A549 (cell line): ENCODE results near the gene CDC45. TPM values are rescaled to one million over a fixed set of nuclear protein-coding genes. Genes with fewer than 3 reads are reported as not detected.

ENCODE experiments used
- ATAC-seq, 2 experiments: fragments of 200-7000 bp in 1 of 2; fragments of >200 bp in 1 of 2; cut with Nextera tagmentation in 1 of 2; cut with Tn5 transposase in 1 of 2; 3 replicates each; pipeline versions ENCODE4 v1.8.0 to v1.9.1; 2018 to 2020; ENCODE audit warnings: mild to moderate bottlenecking in 1 of 2, moderate library complexity in 1 of 2
- CTCF ChIA-PET: fragments of 300-600 bp; sonication (Branson Sonifier 250); formaldehyde crosslinking; extraction: SDS; loops from one replicate; lab custom pipeline; 2021; ENCODE audit warnings: antibody characterized with exemption, inconsistent platforms; lab: Yijun Ruan, JAX
- POLR2A ChIA-PET: fragments of 350-600 bp; formaldehyde crosslinking; extraction: SDS; loops from one replicate; lab custom pipeline; 2021; ENCODE audit warnings: antibody characterized with exemption, inconsistent platforms; lab: Yijun Ruan, JAX
- DNase-seq, 2 experiments: peaks; one replicate each; pipeline versions ENCODE4 v3.0.0 to v3.0.0-alpha.2; 2011 to 2016; ENCODE audit warnings: low read depth in 1 of 2, low spot score in 1 of 2
- FAIRE-seq: peaks from 2 replicates; lab custom pipeline; 2011; peaks lifted over from hg19 to GRCh38; lab: Jason Lieb, UNC
- H3K27ac ChIP-seq, 2 experiments: fragments of >200 bp; sonication (Bioruptor Twin); formaldehyde crosslinking; 3 replicates each; pipeline ENCODE4 v1.5.1; 2016 to 2017
- H3K4me1 ChIP-seq: fragments of >200 bp; sonication (Bioruptor Twin); formaldehyde crosslinking; 3 replicates; pipeline ENCODE4 v1.6.1; 2016
- H3K4me2 ChIP-seq: fragments of >200 bp; sonication (Bioruptor Twin); formaldehyde crosslinking; 3 replicates; pipeline ENCODE4 v1.6.1; 2016
- H3K4me3 ChIP-seq: fragments of >200 bp; sonication (Bioruptor Twin); formaldehyde crosslinking; 3 replicates; pipeline ENCODE4 v1.5.1; 2016
- H3K9me3 ChIP-seq: fragments of >200 bp; sonication (Bioruptor Twin); formaldehyde crosslinking; 3 replicates; pipeline ENCODE4 v1.6.1; 2016
- CHD4 ChIP-seq: fragments of 200-600 bp; sonication (generic); IDR thresholded peaks from 2 replicates; pipeline ENCODE4 v1.6.1; 2016; ENCODE audit warnings: antibody characterized with exemption, mild to moderate bottlenecking, borderline replicate concordance
- CTCF ChIP-seq: fragments of >200 bp; sonication (Bioruptor Twin); formaldehyde crosslinking; IDR thresholded peaks from 3 replicates; pipeline ENCODE4 v1.5.1; 2016
- E2F6 ChIP-seq: IDR thresholded peaks from 2 replicates; pipeline ENCODE4 v1.6.1; 2012; ENCODE audit warnings: low read depth, borderline replicate concordance
- EHF ChIP-seq: fragments of 250-450 bp; sonication (Bioruptor Pico); IDR thresholded peaks from 2 replicates; pipeline ENCODE4 v1.5.0; 2020; ENCODE audit warnings: mild to moderate bottlenecking
- EP300 ChIP-seq, 2 experiments: fragments of >200 bp; sonication (Bioruptor Twin); formaldehyde crosslinking; IDR thresholded peaks; 2 replicates in 1 of 2; 3 replicates in 1 of 2; pipeline ENCODE4 v1.6.1; 2016 to 2017
- FOSL2 ChIP-seq, 2 experiments: fragments of 450-650 bp in 1 of 2; fragments of >200 bp in 1 of 2; sonication (Bioruptor Twin) in 1 of 2; formaldehyde crosslinking; IDR thresholded peaks; 2 replicates each; pipeline versions ENCODE4 v1.5.0 to v1.6.1; 2016 to 2020; ENCODE audit warnings: mild to moderate bottlenecking in 1 of 2, moderate library complexity in 1 of 2
- HOXA7 ChIP-seq: fragments of 250-450 bp; sonication (Bioruptor Pico); IDR thresholded peaks from 2 replicates; pipeline ENCODE4 v1.5.0; 2020; ENCODE audit warnings: mild to moderate bottlenecking, moderate library complexity
- HOXB13 ChIP-seq: fragments of 250-450 bp; sonication (Bioruptor Pico); IDR thresholded peaks from 2 replicates; pipeline ENCODE4 v1.5.0; 2020; ENCODE audit warnings: low read depth, mild to moderate bottlenecking, moderate library complexity
- JUN ChIP-seq, 2 experiments: fragments of >200 bp; sonication (Bioruptor Twin); formaldehyde crosslinking; IDR thresholded peaks; 2 replicates in 1 of 2; 3 replicates in 1 of 2; pipeline ENCODE4 v1.6.1; 2016 to 2017
- MAZ ChIP-seq: fragments of 150-350 bp; IDR thresholded peaks from 2 replicates; pipeline ENCODE4 v1.6.1; 2014; ENCODE audit warnings: antibody characterized with exemption, low read depth, low read length, borderline replicate concordance
- MYC ChIP-seq: IDR thresholded peaks from 2 replicates; pipeline ENCODE4 v1.6.1; 2012; ENCODE audit warnings: mild to moderate bottlenecking, inconsistent platforms, low read length, improper control_type of control experiment, borderline replicate concordance
- PHF8 ChIP-seq: fragments of 200-600 bp; sonication (generic); IDR thresholded peaks from 2 replicates; pipeline ENCODE4 v1.6.1; 2016; ENCODE audit warnings: low read depth, mild to moderate bottlenecking, antibody characterized with exemption, moderate library complexity, borderline replicate concordance
- RARB ChIP-seq: fragments of 250-450 bp; sonication (Bioruptor Pico); IDR thresholded peaks from 2 replicates; pipeline ENCODE4 v1.8.0; 2021; ENCODE audit warnings: mild to moderate bottlenecking, moderate library complexity
- REST ChIP-seq: fragments of 200-600 bp; sonication (generic); IDR thresholded peaks from 2 replicates; pipeline ENCODE4 v1.6.1; 2016; ENCODE audit warnings: antibody characterized with exemption, mild to moderate bottlenecking, moderate library complexity
- RFX5 ChIP-seq: fragments of 450-650 bp; IDR thresholded peaks from 2 replicates; pipeline ENCODE4 v1.7.1; 2014; ENCODE audit warnings: antibody characterized with exemption, mild to moderate bottlenecking, moderate library complexity
- RNF2 ChIP-seq: fragments of 200-600 bp; sonication (generic); IDR thresholded peaks from 2 replicates; pipeline ENCODE4 v1.6.1; 2016; ENCODE audit warnings: low read depth, mild to moderate bottlenecking, antibody characterized with exemption, moderate library complexity, borderline replicate concordance
- TP53 ChIP-seq: fragments of 250-450 bp; sonication (Bioruptor Pico); IDR thresholded peaks from 2 replicates; pipeline ENCODE4 v1.5.0; 2021; ENCODE audit warnings: mild to moderate bottlenecking, moderate library complexity
- ZSCAN20 ChIP-seq: fragments of 250-450 bp; sonication (Bioruptor Pico); IDR thresholded peaks from 2 replicates; pipeline ENCODE4 v1.8.0; 2022; ENCODE audit warnings: mild to moderate bottlenecking, moderate library complexity
- WGBS: methylation state at CpG from one replicate; pipeline ENCODE4 v1.1.6; 2017; ENCODE audit errors: missing lambda C conversion rate; 5-methylcytosine and 5-hydroxymethylcytosine counted together
- polyA plus RNA-seq, 4 experiments: library from polyadenylated mRNA; depleted of rRNA in 3 of 4; stranded (reverse); fragments of >200 nt; fragmentation: RNase III in 1 of 4; extraction: RNeasy Plus Mini Kit Qiagen cat#74134 plus additional on column Dnase treatment in 1 of 4; gene quantifications; 2 replicates in 3 of 4; 3 replicates in 1 of 4; pipeline ENCODE4 v1.2.3, GENCODE V29; 2011 to 2017
- TF ChIP-seq, protein P1 (sequence below): fragments of 250-450 bp; sonication (Bioruptor Pico); IDR thresholded peaks from 2 replicates; pipeline ENCODE4 v1.5.0; 2021; ENCODE audit warnings: mild to moderate bottlenecking, moderate library complexity, borderline replicate concordance

CDC45 gene
- polyA plus RNA-seq, 2 of the 4 experiments (the other 2 are of a cell fraction): 47.2 to 51.6 TPM

DNA sequence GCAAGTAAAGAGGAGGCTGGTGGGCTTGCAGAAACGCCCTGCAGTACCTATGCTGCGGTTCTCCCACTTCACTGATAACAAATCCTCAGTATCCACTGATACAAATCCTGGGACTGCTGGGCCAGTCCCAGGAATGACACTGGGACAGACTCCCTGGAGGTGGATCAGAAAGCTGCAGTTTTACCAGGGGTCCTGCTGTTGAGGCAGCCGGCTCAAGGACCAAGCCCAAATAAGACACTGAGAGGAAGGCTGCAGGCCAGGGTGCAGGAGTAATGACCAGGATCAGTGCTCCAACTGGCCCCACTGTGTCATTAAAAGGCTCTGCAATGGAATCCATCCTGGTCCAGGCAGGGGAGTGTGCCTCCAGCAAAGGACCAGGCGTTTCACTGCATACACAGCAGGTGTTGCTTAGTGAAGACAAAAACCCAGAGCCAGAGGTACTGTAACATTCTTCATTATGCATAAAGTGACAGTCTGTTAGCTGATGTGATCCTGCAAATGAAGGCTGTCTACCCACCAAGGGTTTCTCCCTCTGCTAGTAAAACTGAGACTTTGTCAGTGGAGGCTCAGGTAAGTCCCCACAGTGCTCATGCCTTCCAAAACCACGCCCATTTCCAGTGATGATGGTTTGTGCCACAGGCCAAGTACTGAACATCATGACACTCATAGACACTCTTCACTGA, 30.8 kb upstream of the CDC45 start:
- 93% methylated on average over 3 of the region's 5 CpGs for WGBS
- CTCF ChIA-PET: interaction anchor here (0.8 kb wide), 1 partner anchor 181 kb away, joined by 3 read pairs; no protein-coding TSS in a partner anchor

More for the DNA sequence above, 30.8 kb upstream of the CDC45 start:
- Histone ChIP-seq H3K27ac (peak overlapping the region in 1 of 2 experiments; percentile 97; a peak in 1 of 6 replicates), H3K9me3 (no peaks in the 10 kb centered on the region), H3K4me3 (no peak overlapping the region), H3K4me1 (peaks cover 13% of the 10 kb centered on the region; the same call in 2 of the 3 replicates)
- no peak for FAIRE-seq
- no peak for ATAC-seq
- no peak for DNase-seq
- TF ChIP-seq RARB (CRISPR knock-in tag) (no peak), EHF (CRISPR knock-in tag) (no peak), EP300 (IDR thresholded peaks at IDR 0.05) (no peak), CTCF (no peak), HOXA7 (CRISPR knock-in tag) (no peak), REST (no peak), E2F6 (no peak), TP53 (no peak), MAZ (no peak), MYC (no peak), PHF8 (no peak), CHD4 (no peak), RNF2 (no peak), FOSL2 (IDR thresholded peaks at IDR 0.05) (no peak), FOSL2 (CRISPR knock-in tag; IDR thresholded peaks at IDR 0.05) (no peak), HOXB13 (CRISPR knock-in tag) (no peak), ZSCAN20 (no peak), JUN (IDR thresholded peaks at IDR 0.05) (no peak), RFX5 (no peak)
- TF ChIP-seq, protein P1, sequence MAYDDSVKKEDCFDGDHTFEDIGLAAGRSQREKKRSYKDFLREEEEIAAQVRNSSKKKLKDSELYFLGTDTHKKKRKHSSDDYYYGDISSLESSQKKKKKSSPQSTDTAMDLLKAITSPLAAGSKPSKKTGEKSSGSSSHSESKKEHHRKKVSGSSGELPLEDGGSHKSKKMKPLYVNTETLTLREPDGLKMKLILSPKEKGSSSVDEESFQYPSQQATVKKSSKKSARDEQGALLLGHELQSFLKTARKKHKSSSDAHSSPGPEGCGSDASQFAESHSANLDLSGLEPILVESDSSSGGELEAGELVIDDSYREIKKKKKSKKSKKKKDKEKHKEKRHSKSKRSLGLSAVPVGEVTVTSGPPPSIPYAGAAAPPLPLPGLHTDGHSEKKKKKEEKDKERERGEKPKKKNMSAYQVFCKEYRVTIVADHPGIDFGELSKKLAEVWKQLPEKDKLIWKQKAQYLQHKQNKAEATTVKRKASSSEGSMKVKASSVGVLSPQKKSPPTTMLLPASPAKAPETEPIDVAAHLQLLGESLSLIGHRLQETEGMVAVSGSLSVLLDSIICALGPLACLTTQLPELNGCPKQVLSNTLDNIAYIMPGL (CRISPR knock-in tag): no peak
- TF ChIP-seq, all 56 proteins: peak for 0
- H3K4me2 ChIP-seq: peak overlapping the region; percentile 96; the same call in 2 of the 3 replicates
- POLR2A ChIA-PET: no interaction called here
